HG02759 (cell line): Measurements from ENCODE around the gene DRGX.

ENCODE experiments used
- ATAC-seq: cut with Tn5 transposase; IDR thresholded peaks from one replicate; pipeline ENCODE4 v1.9.1; 2021; ENCODE audit warnings: mild to moderate bottlenecking, moderate library complexity; ENCODE audit not compliant: unreplicated experiment

The DRGX gene

DNA sequence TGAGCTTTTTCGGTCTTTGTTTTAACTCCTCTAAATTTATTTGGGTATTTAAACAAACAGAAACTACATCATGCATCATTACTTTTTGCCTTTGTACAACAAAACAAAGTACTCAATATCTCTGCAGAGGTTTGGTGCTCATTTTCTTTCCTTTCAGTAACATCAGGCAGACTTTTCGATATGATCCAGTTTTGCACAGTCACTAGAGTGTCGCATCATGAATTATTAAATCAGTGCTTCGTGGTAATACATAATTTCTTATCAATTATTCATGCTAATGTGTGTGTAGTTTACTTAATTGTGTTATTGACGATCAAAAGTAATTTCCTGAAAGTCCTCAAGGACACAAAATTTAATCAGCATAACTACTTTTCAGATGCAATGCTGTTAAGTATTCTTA is 31.8 kb downstream of the DRGX start:
- no peak for ATAC-seq

DNA sequence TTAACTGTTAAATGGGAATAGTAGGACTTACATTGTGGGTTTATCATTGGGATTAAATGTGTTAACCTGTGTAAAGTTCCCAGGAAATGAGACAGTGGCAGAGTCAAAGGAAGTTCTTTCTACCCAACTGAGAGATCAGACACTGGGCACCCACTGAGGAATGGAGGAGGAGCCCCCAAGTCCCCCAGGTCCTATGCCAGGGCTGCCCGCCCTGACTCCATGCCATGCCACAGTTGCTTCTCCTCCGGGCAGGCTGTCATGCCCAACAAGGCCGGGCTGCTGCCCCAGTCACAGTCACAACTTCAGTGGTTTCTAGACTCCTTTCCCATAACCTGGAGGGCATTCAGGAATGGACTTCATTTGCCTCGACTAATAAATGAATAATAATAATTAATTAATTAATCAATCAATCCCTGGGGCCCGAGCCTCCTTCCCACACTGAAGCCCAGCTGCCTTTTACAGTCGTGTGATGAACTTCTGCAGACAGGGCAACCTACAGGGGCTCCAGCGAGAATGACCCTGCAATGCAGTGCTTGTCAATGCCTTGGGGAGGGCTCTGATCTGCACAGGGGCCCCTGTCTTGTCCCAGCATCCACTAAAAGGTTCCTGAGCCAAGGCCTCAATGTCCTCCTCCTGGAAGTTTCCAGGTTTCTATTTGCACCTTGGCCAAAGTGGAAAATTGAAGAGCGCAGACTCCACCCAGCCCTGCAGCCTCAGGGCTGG is 32.4 kb downstream of the DRGX start:
- ATAC-seq = no peak

GRCh38 chr10:49362596-49363260 is 33.2 kb downstream of the DRGX start:
- peak; percentile 91 for ATAC-seq

DNA sequence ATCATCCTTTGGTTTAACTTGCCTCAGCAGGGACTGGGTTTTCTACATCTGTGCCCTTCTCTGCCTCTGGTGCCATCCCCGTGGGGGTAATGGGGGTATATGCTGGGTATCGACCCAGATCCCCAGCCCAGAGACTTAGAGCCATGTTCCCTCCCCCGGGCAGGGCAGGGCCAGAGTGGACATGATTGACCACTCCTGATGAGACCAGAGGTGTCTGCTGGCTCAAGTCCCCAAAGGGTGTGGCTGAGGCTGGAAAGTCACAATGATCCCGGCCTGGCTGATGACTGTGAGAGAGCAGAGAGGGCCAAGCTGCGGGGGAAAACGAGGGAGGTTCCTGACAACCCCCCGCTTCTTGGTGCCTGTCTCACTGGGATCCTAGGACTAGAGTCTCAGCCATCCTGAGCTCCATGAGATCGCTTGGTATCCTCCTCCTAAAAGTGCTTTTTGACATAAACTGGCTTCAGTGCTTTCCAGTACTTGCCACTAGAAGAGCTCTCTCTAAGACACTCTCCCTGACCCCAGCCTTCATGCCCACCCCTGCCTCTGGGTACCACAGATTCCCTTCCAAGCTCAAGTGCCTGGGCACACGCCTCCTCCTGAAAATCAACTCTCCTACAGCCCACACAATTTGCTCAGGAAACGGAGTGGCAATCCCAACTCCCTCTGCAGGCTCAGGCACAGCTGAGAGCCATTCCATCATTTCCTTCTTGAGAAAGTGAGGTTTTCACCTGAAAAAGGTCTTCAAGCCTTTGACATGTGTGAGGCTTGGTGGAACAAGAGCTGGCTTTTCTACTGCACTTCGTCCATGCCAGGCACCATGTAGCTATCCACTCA is 33.9 kb downstream of the DRGX start:
- no peak for ATAC-seq

- ATAC-seq = no peak
Measured at GRCh38 chr10:49361178-49361554, 34.7 kb downstream of the DRGX start.

- no peak for ATAC-seq
Measured at GRCh38 chr10:49360271-49361177, 35.4 kb downstream of the DRGX start.

DNA sequence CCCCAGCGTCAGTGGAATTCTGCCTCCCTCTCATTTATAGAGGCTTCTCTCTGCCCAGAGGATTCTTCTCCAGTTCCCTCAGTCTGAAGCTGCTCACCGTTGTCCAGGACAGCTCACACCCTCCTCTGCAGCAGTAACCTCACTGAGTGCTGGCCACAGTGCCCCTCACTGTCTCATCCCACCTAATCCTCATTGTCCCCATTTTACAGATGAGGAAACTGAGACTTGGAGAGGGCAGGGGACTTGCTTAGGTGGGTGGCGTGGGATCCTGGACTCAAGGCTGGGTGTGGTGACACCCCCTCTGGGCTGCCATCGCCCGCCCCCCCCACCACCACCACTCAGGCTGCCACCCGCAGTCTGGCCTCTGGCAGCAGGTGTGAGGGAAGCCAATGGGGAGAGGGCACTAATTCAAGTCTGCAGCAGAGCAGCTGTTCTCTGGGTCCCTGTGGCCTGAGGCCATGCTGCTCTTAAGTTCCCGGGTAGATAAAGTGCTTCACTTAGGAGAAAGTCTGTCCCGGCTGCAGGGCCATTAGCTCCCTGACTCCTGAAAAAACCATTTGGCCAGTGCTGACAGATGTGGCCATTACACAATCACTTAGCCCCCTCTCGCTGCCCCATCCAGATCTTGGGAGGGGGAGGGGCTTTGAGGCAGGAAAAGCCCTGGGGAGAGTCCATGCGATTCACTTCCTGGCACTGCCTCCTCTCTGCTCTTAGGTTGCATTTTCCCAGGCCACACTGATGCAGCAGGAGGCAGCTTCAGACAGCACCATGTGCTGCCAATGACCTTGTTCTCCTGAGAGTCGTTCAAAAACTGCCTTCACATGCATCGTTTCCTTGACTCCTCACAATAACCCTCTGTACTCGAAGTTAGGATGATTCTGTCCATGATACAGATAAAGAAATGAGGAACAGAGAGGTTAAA is 36.3 kb downstream of the DRGX start:
- ATAC-seq = no peak

GRCh38 chr10:49357910-49358309 is 38.0 kb downstream of the DRGX start:
- no peak for ATAC-seq

DNA sequence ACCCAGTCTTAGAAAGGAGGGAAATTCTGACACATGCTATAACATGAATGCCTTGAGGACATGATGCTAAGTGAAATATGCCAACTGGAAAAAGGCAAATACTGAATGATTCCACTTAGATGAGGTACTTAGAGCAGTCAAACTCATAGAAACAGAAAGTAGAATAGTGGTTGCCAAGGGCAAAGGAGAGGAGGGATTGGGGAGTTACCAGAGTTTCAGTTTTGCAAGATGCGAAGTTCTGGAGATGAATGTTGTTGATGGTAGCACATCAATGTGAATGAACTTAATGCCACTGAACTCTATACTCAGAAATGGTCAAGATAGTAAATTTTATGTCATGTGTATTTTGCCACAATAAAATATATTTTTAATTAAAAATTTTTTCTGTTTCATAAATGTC is 38.9 kb downstream of the DRGX start:
- ATAC-seq = no peak

DNA sequence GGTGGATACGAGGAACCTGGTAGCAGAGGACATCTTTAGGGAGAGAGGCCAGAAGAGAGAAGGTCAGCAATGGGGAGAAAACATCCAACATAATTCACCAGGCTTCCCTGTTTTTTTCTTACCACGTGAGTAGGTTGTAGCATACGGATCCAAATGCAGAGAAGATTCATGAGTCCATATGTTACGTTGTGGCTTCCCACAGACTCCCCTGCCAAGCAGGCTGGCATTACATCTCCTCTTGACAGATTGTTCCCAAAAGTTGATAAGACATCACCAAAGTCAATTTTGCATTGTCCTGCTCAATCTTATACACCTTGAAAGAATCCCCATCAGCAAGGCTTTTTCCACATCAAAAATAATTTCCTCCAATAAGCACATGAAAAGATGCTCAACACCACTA is 39.7 kb downstream of the DRGX start:
- ATAC-seq = no peak

DNA sequence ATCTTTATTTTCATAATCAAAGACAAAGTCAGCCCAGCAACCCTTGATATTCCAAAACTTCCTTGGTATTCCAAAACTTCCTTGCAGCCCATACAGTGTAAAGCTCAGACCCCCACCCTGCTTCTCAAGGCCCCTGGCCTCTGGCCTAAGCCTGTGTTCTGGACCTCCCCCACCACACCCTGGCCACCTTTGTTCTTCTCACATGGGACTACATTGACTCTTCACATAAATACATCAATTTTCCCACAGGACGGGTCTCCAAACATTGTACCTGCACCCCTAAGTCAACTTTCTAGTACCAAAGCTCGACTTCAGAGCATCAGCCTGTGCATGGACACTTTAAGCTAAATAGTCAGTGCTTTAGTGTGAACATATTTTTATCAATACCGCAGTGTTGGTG is 40.7 kb downstream of the DRGX start:
- no peak for ATAC-seq

- ATAC-seq = no peak
Measured at GRCh38 chr10:49354593-49354992, 41.3 kb downstream of the DRGX start.

DNA sequence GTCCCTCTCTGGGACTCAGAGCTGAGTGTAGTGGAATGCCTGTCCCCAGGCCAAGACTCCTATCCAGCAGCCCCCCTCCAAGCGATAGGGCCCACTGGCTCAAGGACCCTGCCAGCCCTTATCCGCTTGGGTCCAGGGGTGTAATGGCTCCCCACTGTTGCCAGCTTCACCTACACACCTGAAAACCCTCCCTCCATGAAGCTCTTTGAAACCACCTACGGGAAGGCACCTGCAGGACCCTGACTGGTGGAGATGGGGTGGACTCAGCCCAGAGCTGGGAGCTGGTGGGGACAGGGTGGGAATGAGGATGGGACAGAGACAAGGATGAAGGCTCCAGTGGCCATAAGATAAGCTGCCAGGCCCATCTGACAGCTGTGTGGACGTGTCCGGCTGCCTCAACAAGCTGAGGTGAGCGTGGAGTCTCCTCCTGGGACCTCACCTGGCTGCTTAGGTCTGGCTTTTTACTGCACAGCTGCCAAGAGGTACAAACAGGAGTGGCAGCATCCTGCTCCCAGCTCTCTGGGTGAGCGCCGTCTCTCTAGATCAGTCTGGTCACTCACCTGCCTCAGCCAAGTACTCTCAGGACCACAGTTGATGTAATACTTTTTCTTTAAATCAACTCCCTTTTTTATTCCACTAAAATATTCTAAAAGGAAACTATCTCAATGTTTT is 41.9 kb downstream of the DRGX start:
- ATAC-seq = no peak

GRCh38 chr10:49353026-49353894 is 42.6 kb downstream of the DRGX start:
- ATAC-seq = no peak

GRCh38 chr10:49352323-49352722 is 43.6 kb downstream of the DRGX start:
- no peak for ATAC-seq

GRCh38 chr10:49351669-49352068 is 44.2 kb downstream of the DRGX start:
- ATAC-seq = no peak

DNA sequence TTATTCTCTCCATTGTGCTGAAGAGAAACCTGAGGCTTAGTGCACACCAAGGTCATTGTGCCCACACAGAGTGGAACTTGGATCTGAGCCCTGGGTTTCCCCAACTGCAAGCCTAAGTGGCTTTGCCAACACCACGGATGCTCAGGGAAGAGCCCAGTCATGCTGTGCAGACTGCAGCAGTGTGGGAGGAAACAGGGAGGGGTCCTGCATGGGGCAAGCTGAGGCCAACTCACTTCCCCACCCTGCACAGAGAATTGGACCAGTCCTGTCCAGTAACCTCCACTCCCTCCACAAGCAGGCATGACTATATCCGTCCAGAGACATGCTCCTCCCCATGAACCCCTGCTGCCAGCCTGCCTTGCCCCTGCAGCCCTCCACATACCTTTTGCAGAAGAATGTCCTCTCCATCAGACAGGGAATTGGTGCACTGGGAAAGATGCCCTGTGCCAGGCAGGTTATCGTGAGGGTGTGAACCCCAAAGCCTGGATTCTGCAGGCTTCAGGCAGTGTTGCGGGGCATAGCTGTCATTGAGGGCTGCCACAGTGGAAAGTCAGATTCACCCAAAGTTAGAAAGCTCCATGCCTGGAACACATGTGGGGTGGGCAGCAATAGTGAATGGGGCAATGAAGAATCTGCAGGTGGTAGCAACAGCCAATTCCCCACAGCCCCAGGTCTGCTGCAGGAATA is 44.9 kb downstream of the DRGX start:
- no peak for ATAC-seq

DNA sequence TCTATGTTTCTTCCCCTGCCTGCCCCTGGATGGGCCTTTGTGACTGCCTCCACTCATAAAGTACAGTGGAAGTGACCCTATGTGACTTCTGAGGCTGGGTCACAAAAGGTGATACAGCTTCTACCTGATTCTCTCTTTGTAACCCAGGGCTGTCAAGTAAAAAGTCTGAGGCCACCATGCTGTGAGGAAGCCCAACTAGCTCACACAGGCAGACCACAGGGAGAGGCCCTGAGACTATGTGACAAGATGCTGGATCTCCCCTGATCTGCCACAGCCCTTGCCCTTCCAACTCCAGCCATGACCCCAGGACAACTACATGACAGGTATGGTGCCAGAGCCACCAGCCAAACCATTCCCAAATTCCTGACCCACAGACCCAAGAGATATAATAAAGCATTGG is 45.8 kb downstream of the DRGX start:
- no peak for ATAC-seq
